GM15510 (cell line): ENCODE results near the gene SHC3.

ENCODE experiments used
- POLR2A ChIP-seq: IDR thresholded peaks from 3 replicates; pipeline ENCODE4 v1.6.1; 2011; ENCODE audit warnings: borderline replicate concordance; ENCODE audit not compliant: insufficient read length; ENCODE audit errors: extremely low read depth

The SHC3 gene

GRCh38 chr9:89175828-89176261 is 2.8 kb downstream of the SHC3 start:
- no peak for TF ChIP-seq POLR2A

- no peak for TF ChIP-seq POLR2A
Measured at GRCh38 chr9:89174291-89174690, 4.3 kb downstream of the SHC3 start.

GRCh38 chr9:89173072-89173471 is 5.5 kb downstream of the SHC3 start:
- no peak for TF ChIP-seq POLR2A

- no peak for TF ChIP-seq POLR2A
Measured at GRCh38 chr9:89172398-89172797, 6.2 kb downstream of the SHC3 start.

- no peak for TF ChIP-seq POLR2A
Measured at GRCh38 chr9:89171693-89172092, 6.9 kb downstream of the SHC3 start.

GRCh38 chr9:89171231-89171630 is 7.4 kb downstream of the SHC3 start:
- no peak for TF ChIP-seq POLR2A

- TF ChIP-seq POLR2A, result no peak
Measured at GRCh38 chr9:89168901-89169813, 9.5 kb downstream of the SHC3 start.

GRCh38 chr9:89167788-89168187 is 10.8 kb downstream of the SHC3 start:
- no peak for TF ChIP-seq POLR2A

- no peak for TF ChIP-seq POLR2A
Measured at GRCh38 chr9:89166852-89167251, 11.8 kb downstream of the SHC3 start.

GRCh38 chr9:89165880-89166279 is 12.7 kb downstream of the SHC3 start:
- no peak for TF ChIP-seq POLR2A

GRCh38 chr9:89165341-89165740 is 13.3 kb downstream of the SHC3 start:
- no peak for TF ChIP-seq POLR2A

GRCh38 chr9:89161221-89161620 is 17.4 kb downstream of the SHC3 start:
- no peak for TF ChIP-seq POLR2A

GRCh38 chr9:89160806-89161205 is 17.8 kb downstream of the SHC3 start:
- TF ChIP-seq POLR2A, result no peak

GRCh38 chr9:89154651-89155336 is 23.8 kb downstream of the SHC3 start:
- TF ChIP-seq POLR2A, result no peak

GRCh38 chr9:89154218-89154617 is 24.4 kb downstream of the SHC3 start:
- TF ChIP-seq POLR2A, result no peak
